Measurements from ENCODE around the gene MRPL42. TPM values are rescaled to one million over a fixed set of nuclear protein-coding genes. Genes with fewer than 3 reads are reported as not detected.

The MRPL42 gene
- total RNA-seq, 1 experiment from 2014 or later = 108 TPM

DNA sequence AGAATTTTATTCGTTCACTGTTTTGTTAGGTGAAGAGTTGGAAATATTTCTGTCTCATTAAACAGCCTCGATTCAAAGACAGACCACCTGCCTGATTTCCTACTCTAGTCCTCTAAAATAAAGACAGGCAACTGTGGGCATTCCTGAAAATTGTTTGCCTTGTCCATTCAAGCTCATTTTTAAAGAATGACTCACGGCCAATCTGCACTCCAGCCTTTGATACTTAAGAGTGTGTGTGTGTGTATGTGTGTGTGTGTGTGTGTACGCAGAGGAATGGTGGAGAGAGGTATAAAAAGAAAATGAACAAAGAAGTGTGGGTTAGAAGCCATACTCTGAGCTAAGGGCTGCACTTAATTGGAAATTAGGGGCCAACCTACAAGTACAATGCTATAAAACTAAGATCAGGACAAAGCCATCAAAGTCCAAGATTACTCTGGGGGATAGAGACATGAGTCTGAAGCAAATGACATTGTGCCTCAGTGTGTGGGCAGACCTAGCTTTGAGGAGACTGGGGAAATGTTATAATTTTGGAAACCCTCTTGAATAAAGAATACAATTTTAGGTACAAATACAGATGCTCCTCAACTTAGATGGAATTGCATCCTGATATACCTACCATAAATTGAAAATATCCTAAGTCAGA, 59.6 kb downstream of the MRPL42 start:
- no peaks in the 10 kb centered on the region for H4K20me1 ChIP-seq (ENCODE audit: control insufficient read depth, insufficient read depth, insufficient read length)
- H3T11ph ChIP-seq (ENCODE audit: low read length) = no peak overlapping the region
- no peak overlapping the region for H3K9ac ChIP-seq (ENCODE audit: extremely low read depth, insufficient read length, low read length)
- no peaks in the 10 kb centered on the region for H3K9me3 ChIP-seq (ENCODE audit: control insufficient read depth, low read depth, low read length)
- H2BK5ac ChIP-seq (ENCODE audit: insufficient read length, low read length) = no peak overlapping the region
- H3K27ac ChIP-seq (ENCODE audit: insufficient read length, low read depth, low read length) = no peak overlapping the region
- no peak overlapping the region for H3K56ac ChIP-seq (ENCODE audit: insufficient read length, low read depth, low read length)
- Mint-ChIP-seq H3K27me3 (ENCODE audit: low read depth) (no peaks in the 10 kb centered on the region; the same call in 1 of the 2 replicates), H3K9me3 (peaks cover 0 to 4% of the 10 kb centered on the region in 2 experiments; a peak in 3 of 5 replicates), H3K4me1 (peaks cover 8 to 9% of the 10 kb centered on the region in 2 experiments), H3K4me3 (no peak overlapping the region), H3K27ac (no peak overlapping the region), H3K36me3 (ENCODE audit: insufficient read depth in 1 of 3, low read depth in 3 of 3) (peaks cover 0 to 3% (median 0%) of the 10 kb centered on the region in 3 experiments; a peak in 2 of 7 replicates)
- no peak overlapping the region for H2BK120ac ChIP-seq (ENCODE audit: low read depth, low read length, poor library complexity, severe bottlenecking)
- H2AK5ac ChIP-seq (ENCODE audit: insufficient read length, low read length) = no peak overlapping the region
- H2BK20ac ChIP-seq (ENCODE audit: low read depth, low read length, poor library complexity, severe bottlenecking) = no peak overlapping the region
- no peaks in the 10 kb centered on the region for H3K79me1 ChIP-seq (ENCODE audit: insufficient read depth, low read depth, low read length, poor library complexity, severe bottlenecking)
- no peak overlapping the region for H3K14ac ChIP-seq (ENCODE audit: insufficient read depth, low read length)
- no peak overlapping the region for H3K18ac ChIP-seq (ENCODE audit: insufficient read length, low read depth, low read length)
- H4K8ac ChIP-seq (replicated peaks; ENCODE audit: insufficient read length, low read depth, low read length) = no peak overlapping the region
- no peaks in the 10 kb centered on the region for H3K4me1 ChIP-seq (ENCODE audit: insufficient read depth, low read length)
- no peak overlapping the region for H4K5ac ChIP-seq (ENCODE audit: insufficient read length, low read depth, low read length)
- no peak overlapping the region for H2BK15ac ChIP-seq (ENCODE audit: low read depth, low read length)
- H3K23ac ChIP-seq (ENCODE audit: insufficient read length, low read depth, low read length) = no peak overlapping the region
- no peaks in the 10 kb centered on the region for H3K79me2 ChIP-seq (ENCODE audit: insufficient read depth, low read length)
- DNase-seq = no peak
- H2BK12ac ChIP-seq (ENCODE audit: insufficient read length, low read depth, low read length) = no peak overlapping the region
- H3K4me2 ChIP-seq (ENCODE audit: insufficient read depth, insufficient read length, low read length) = no peak overlapping the region
- H4K91ac ChIP-seq (ENCODE audit: insufficient read length, low read depth, low read length) = no peak overlapping the region
- no peaks in the 10 kb centered on the region for H3K27me3 ChIP-seq (ENCODE audit: insufficient read depth, low read length)
- WGBS (ENCODE audit: extremely low coverage, insufficient read length, low lambda C conversion rate) = no CpG with 5 or more reads among the region's 4 CpGs
- no peak overlapping the region for H2AFZ ChIP-seq (ENCODE audit: low read length)
- TF ChIP-seq CTCF (conservative IDR thresholded peaks at IDR 0.05) = no peak
- no peaks in the 10 kb centered on the region for H3K23me2 ChIP-seq (ENCODE audit: insufficient read length, low read depth, low read length, poor library complexity, severe bottlenecking)
- no peak overlapping the region for H3K4ac ChIP-seq (ENCODE audit: low read depth, low read length)

All from H9 (cell line).